Mesenchymal stem cell (in vitro differentiated cells and primary cell): ENCODE measurements around the gene SMC6.

Experiments
- DNase-seq: peaks from one replicate; pipeline ENCODE4 v3.0.0-alpha.2; 2013
- H2AFZ ChIP-seq: one replicate; pipeline ENCODE4 v1.6.1; 2013; ENCODE audit warnings: low read depth, mild to moderate bottlenecking, control low read depth, inconsistent platforms, low read length, moderate library complexity
- H2AK5ac ChIP-seq: 2 replicates; pipeline ENCODE4 v1.6.1; 2013; ENCODE audit warnings: low read length, moderate library complexity, mild to moderate bottlenecking, inconsistent platforms; ENCODE audit not compliant: severe bottlenecking
- H2BK120ac ChIP-seq: one replicate; pipeline ENCODE4 v1.6.1; 2013; ENCODE audit warnings: low read depth, mild to moderate bottlenecking, inconsistent platforms, low read length, moderate library complexity
- H2BK12ac ChIP-seq, 2 experiments: one replicate each; pipeline ENCODE4 v1.6.1; 2013; ENCODE audit warnings: inconsistent platforms in 2 of 2, low read length in 2 of 2, mild to moderate bottlenecking in 2 of 2, moderate library complexity in 2 of 2, control low read depth in 1 of 2
- H2BK15ac ChIP-seq: one replicate; pipeline ENCODE4 v1.6.1; 2013; ENCODE audit warnings: mild to moderate bottlenecking, low read depth, inconsistent platforms; ENCODE audit not compliant: poor library complexity, severe bottlenecking
- H2BK5ac ChIP-seq: 2 replicates; pipeline ENCODE4 v1.6.1; 2013; ENCODE audit warnings: low read depth, mild to moderate bottlenecking, low read length, control low read depth, inconsistent platforms; ENCODE audit not compliant: poor library complexity, severe bottlenecking
- H3K14ac ChIP-seq, 2 experiments: one replicate each; pipeline ENCODE4 v1.6.1; 2013; ENCODE audit warnings: inconsistent platforms in 2 of 2, low read length in 2 of 2, control low read depth in 1 of 2, mild to moderate bottlenecking in 1 of 2, moderate library complexity in 1 of 2
- H3K18ac ChIP-seq, 2 experiments: one replicate each; pipeline ENCODE4 v1.6.1; 2013; ENCODE audit warnings: inconsistent platforms in 2 of 2, low read length in 2 of 2, control low read depth in 1 of 2, low read depth in 1 of 2, mild to moderate bottlenecking in 1 of 2
- H3K23ac ChIP-seq, 2 experiments: one replicate each; pipeline ENCODE4 v1.6.1; 2013; ENCODE audit warnings: inconsistent platforms in 2 of 2, low read length in 2 of 2, mild to moderate bottlenecking in 2 of 2, moderate library complexity in 2 of 2, control low read depth in 1 of 2
- H3K27ac ChIP-seq: 2 replicates; pipeline ENCODE4 v1.5.1; 2013; ENCODE audit warnings: mild to moderate bottlenecking, moderate library complexity, low read length, control low read depth, inconsistent platforms; ENCODE audit not compliant: poor library complexity, severe bottlenecking
- H3K27me3 ChIP-seq, 2 experiments: 2 replicates each; pipeline versions ENCODE4 v1.6.1 to v1.7.0; 2013; ENCODE audit warnings: low read length in 2 of 2, mild to moderate bottlenecking in 2 of 2, moderate library complexity in 2 of 2, control low read depth in 1 of 2, inconsistent platforms in 1 of 2; ENCODE audit not compliant: control insufficient read depth in 1 of 2, insufficient read depth in 1 of 2
- H3K36me3 ChIP-seq, 2 experiments: 2 replicates each; pipeline versions ENCODE4 v1.6.1 to v1.7.0; 2013; ENCODE audit warnings: low read length in 2 of 2, control low read depth in 1 of 2, inconsistent platforms in 1 of 2, low read depth in 1 of 2, mild to moderate bottlenecking in 1 of 2; ENCODE audit not compliant: insufficient read depth in 2 of 2, control insufficient read depth in 1 of 2
- H3K4ac ChIP-seq, 2 experiments: one replicate each; pipeline ENCODE4 v1.6.1; 2013; ENCODE audit warnings: inconsistent platforms in 2 of 2, low read length in 2 of 2, mild to moderate bottlenecking in 2 of 2, moderate library complexity in 2 of 2, control low read depth in 1 of 2, low read depth in 1 of 2
- H3K4me1 ChIP-seq: 2 replicates; pipeline ENCODE4 v1.6.1; 2013; ENCODE audit warnings: low read depth, low read length, control low read depth; ENCODE audit not compliant: control insufficient read depth, insufficient read depth
- H3K4me2 ChIP-seq: 2 replicates; pipeline ENCODE4 v1.6.1; 2013; ENCODE audit warnings: low read length, mild to moderate bottlenecking, inconsistent platforms; ENCODE audit not compliant: poor library complexity, severe bottlenecking
- H3K4me3 ChIP-seq, 2 experiments: 2 replicates each; pipeline versions ENCODE4 v1.5.1 to v1.7.0; 2013; ENCODE audit warnings: low read length in 2 of 2, mild to moderate bottlenecking in 2 of 2, control low read depth in 1 of 2, low read depth in 1 of 2; ENCODE audit not compliant: insufficient read depth in 1 of 2
- H3K79me1 ChIP-seq: replicated peaks from 2 replicates; pipeline ENCODE4 v1.6.1; 2013; ENCODE audit warnings: mild to moderate bottlenecking, control low read depth, low read length, inconsistent platforms; ENCODE audit not compliant: poor library complexity, severe bottlenecking
- H3K9ac ChIP-seq: 2 replicates; pipeline ENCODE4 v1.7.0; 2013; ENCODE audit warnings: mild to moderate bottlenecking, low read length, moderate library complexity
- H3K9me3 ChIP-seq: 2 replicates; pipeline ENCODE4 v1.7.0; 2013; ENCODE audit warnings: mild to moderate bottlenecking, low read length; ENCODE audit not compliant: control insufficient read depth
- H4K8ac ChIP-seq: one replicate; pipeline ENCODE4 v1.6.1; 2013; ENCODE audit warnings: inconsistent platforms, mild to moderate bottlenecking, low read length, moderate library complexity
- H4K91ac ChIP-seq: one replicate; pipeline ENCODE4 v1.6.1; 2013; ENCODE audit warnings: mild to moderate bottlenecking, low read length, inconsistent platforms
- WGBS: methylation state at CpG from one replicate; pipeline ENCODE4 v1.1.7; 2013; ENCODE audit warnings: mixed read lengths; 5-methylcytosine and 5-hydroxymethylcytosine counted together

The SMC6 gene

GRCh38 chr2:17709897-17710296 is 43.7 kb downstream of the SMC6 start:
- no peak overlapping the region for H2BK120ac ChIP-seq
- H3K18ac ChIP-seq = no peak overlapping the region
- H2AFZ ChIP-seq = no peak overlapping the region
- H3K4ac ChIP-seq = no peak overlapping the region
- DNase-seq = no peak
- WGBS = 93% methylated on average over 2 of the region's 2 CpGs
- H2BK12ac ChIP-seq = no peak overlapping the region
- no peak overlapping the region for H4K91ac ChIP-seq
- no peaks in the 10 kb centered on the region for H3K27me3 ChIP-seq
- peaks cover 13% of the 10 kb centered on the region for H3K79me1 ChIP-seq
- no peak overlapping the region for H3K14ac ChIP-seq
- H3K4me2 ChIP-seq = no peak overlapping the region
- H2BK15ac ChIP-seq = no peak overlapping the region
- H4K8ac ChIP-seq = no peak overlapping the region
- no peak overlapping the region for H2AK5ac ChIP-seq
- no peak overlapping the region for H2BK5ac ChIP-seq
- no peak overlapping the region for H3K9ac ChIP-seq
- no peak overlapping the region for H3K4me3 ChIP-seq
- no peak overlapping the region for H3K23ac ChIP-seq
- no peak overlapping the region for H3K27ac ChIP-seq
- H3K36me3 ChIP-seq = peaks cover 18 to 86% of the 10 kb centered on the region in 2 experiments
- no peaks in the 10 kb centered on the region for H3K4me1 ChIP-seq
- no peaks in the 10 kb centered on the region for H3K9me3 ChIP-seq

GRCh38 chr2:17708501-17708900 is 45.1 kb downstream of the SMC6 start:
- Histone ChIP-seq H4K91ac (no peak overlapping the region), H2AFZ (no peak overlapping the region), H3K9ac (no peak overlapping the region), H3K4me2 (no peak overlapping the region), H3K27ac (no peak overlapping the region), H2BK120ac (no peak overlapping the region), H3K4ac (no peak overlapping the region), H3K36me3 (peaks cover 15 to 84% of the 10 kb centered on the region in 2 experiments), H3K23ac (no peak overlapping the region), H3K4me3 (no peak overlapping the region), H2BK12ac (no peak overlapping the region), H4K8ac (no peak overlapping the region), H3K14ac (no peak overlapping the region), H2BK5ac (no peak overlapping the region), H2BK15ac (no peak overlapping the region), H3K4me1 (no peaks in the 10 kb centered on the region), H3K9me3 (no peaks in the 10 kb centered on the region), H3K27me3 (no peaks in the 10 kb centered on the region), H3K18ac (no peak overlapping the region), H2AK5ac (no peak overlapping the region), H3K79me1 (peaks cover 15% of the 10 kb centered on the region)
- DNase-seq = no peak
- WGBS = no CpG with 5 or more reads among the region's 1 CpG

- Histone ChIP-seq H3K27ac (no peak overlapping the region), H3K36me3 (peaks cover 12 to 84% of the 10 kb centered on the region in 2 experiments), H3K23ac (no peak overlapping the region), H2BK5ac (no peak overlapping the region), H3K9me3 (no peaks in the 10 kb centered on the region), H4K8ac (no peak overlapping the region), H4K91ac (no peak overlapping the region), H3K79me1 (peaks cover 15% of the 10 kb centered on the region), H2BK120ac (no peak overlapping the region), H3K4ac (no peak overlapping the region), H2BK15ac (no peak overlapping the region), H3K4me2 (no peak overlapping the region), H3K18ac (no peak overlapping the region), H2AFZ (no peak overlapping the region), H3K27me3 (no peaks in the 10 kb centered on the region), H2AK5ac (no peak overlapping the region), H3K4me1 (no peaks in the 10 kb centered on the region), H3K4me3 (no peak overlapping the region), H2BK12ac (no peak overlapping the region), H3K9ac (no peak overlapping the region), H3K14ac (no peak overlapping the region)
- 88% methylated on average over 3 of the region's 4 CpGs for WGBS
- no peak for DNase-seq
These were observed 46.8 kb downstream of the SMC6 start for GRCh38 chr2:17706845-17707244.

- 98% methylated on average over 4 of the region's 7 CpGs for whole genome bisulfite sequencing
- no peak overlapping the region for H3K23ac ChIP-seq
- no peak overlapping the region for H4K91ac ChIP-seq
- no peak overlapping the region for H3K4ac ChIP-seq
- no peak overlapping the region for H3K4me3 ChIP-seq
- H3K27ac ChIP-seq = no peak overlapping the region
- H4K8ac ChIP-seq = no peak overlapping the region
- H3K14ac ChIP-seq = no peak overlapping the region
- no peak overlapping the region for H2BK12ac ChIP-seq
- DNase-seq = no peak
- peaks cover 11 to 66% of the 10 kb centered on the region in 2 experiments for H3K36me3 ChIP-seq
- no peaks in the 10 kb centered on the region for H3K9me3 ChIP-seq
- no peak overlapping the region for H2AFZ ChIP-seq
- no peak overlapping the region for H3K18ac ChIP-seq
- H3K9ac ChIP-seq = no peak overlapping the region
- no peak overlapping the region for H2BK120ac ChIP-seq
- no peaks in the 10 kb centered on the region for H3K27me3 ChIP-seq
- H2BK5ac ChIP-seq = no peak overlapping the region
- H3K4me1 ChIP-seq = no peaks in the 10 kb centered on the region
- H3K79me1 ChIP-seq = peaks cover 7% of the 10 kb centered on the region
- no peak overlapping the region for H2AK5ac ChIP-seq
- no peak overlapping the region for H2BK15ac ChIP-seq
- no peak overlapping the region for H3K4me2 ChIP-seq
These were observed 62.8 kb downstream of the SMC6 start for GRCh38 chr2:17690776-17691175.
